ACC112 (cell line): ENCODE results near the gene LILRA2.

Experiments used
- H2AFZ ChIP-seq: fragments of 200-600 bp; sonication (generic); one replicate; pipeline ENCODE4 v1.6.0; 2017; ENCODE audit warnings: antibody characterized with exemption, low read length; ENCODE audit not compliant: unreplicated experiment
- H3K27ac ChIP-seq: fragments of 200-600 bp; sonication (generic); 2 replicates; pipeline ENCODE4 v1.5.1; 2014; ENCODE audit warnings: low read depth, mild to moderate bottlenecking, antibody characterized with exemption, low read length, moderate library complexity
- H3K27me3 ChIP-seq: fragments of 200-600 bp; sonication (generic); 2 replicates; pipeline ENCODE4 v1.6.1; 2014; ENCODE audit warnings: mild to moderate bottlenecking, antibody characterized with exemption, low read length, moderate library complexity, mixed read lengths; ENCODE audit not compliant: insufficient read depth
- H3K36me3 ChIP-seq: fragments of 200-600 bp; sonication (generic); 2 replicates; pipeline ENCODE4 v1.6.1; 2016; ENCODE audit warnings: mild to moderate bottlenecking, antibody characterized with exemption, low read length, moderate library complexity, mixed read lengths; ENCODE audit not compliant: insufficient read depth
- H3K4me1 ChIP-seq: fragments of 200-600 bp; sonication (generic); one replicate; pipeline ENCODE4 v1.6.1; 2016; ENCODE audit warnings: low read length, mixed read lengths; ENCODE audit not compliant: insufficient read depth, unreplicated experiment, control insufficient read depth
- H3K4me3 ChIP-seq: fragments of 200-600 bp; sonication (generic); 2 replicates; pipeline ENCODE4 v1.5.1; 2014; ENCODE audit warnings: mild to moderate bottlenecking, low read depth, low read length
- H3K79me2 ChIP-seq: fragments of 200-600 bp; sonication (generic); one replicate; pipeline ENCODE4 v1.6.0; 2016; ENCODE audit warnings: low read length; ENCODE audit not compliant: control insufficient read depth, unreplicated experiment, insufficient read depth

LILRA2 gene

GRCh38 chr19:54573330-54573872 is at the start of gene LILRA2:
Gene LILRA2 (plus strand): TSS chr19:54573790. CDS start chr19:54573879, 89 bp downstream.
- H3K27ac ChIP-seq: no peak within 1 kb of the TSS
- H3K4me1 ChIP-seq: no peaks in the 10 kb centered on the region
- no peaks in the 10 kb centered on the region for H3K36me3 ChIP-seq
- no peak within 1 kb of the TSS for H3K4me3 ChIP-seq
- no peaks in the 10 kb centered on the region for H3K79me2 ChIP-seq
- H3K27me3 ChIP-seq: no peaks in the 10 kb centered on the region
- H2AFZ ChIP-seq: no peak within 1 kb of the TSS

DNA sequence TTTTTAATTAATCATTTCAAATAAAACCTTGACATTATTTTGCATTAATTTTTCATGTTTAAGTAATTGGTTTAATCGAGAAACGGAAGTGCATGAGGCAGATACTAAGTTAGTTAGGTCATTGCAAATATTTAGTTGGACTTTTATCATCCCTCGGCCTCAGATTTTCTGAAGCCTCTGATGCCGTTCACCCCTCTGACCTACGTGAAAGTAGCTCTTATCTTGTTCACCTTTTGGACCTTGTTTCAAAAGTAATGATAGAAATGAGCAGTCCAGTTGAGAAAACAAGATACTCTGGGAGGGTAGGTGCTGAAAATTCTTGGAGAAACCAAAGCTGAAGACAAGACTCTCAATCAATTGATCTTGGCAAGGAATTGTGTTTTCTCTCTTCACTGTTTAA is 48.0 kb upstream of the LILRA2 start:
- no peaks in the 10 kb centered on the region for H3K4me1 ChIP-seq
- no peaks in the 10 kb centered on the region for H3K36me3 ChIP-seq
- H3K27ac ChIP-seq: no peak overlapping the region
- H3K27me3 ChIP-seq: no peaks in the 10 kb centered on the region
- no peak overlapping the region for H2AFZ ChIP-seq
- no peak overlapping the region for H3K4me3 ChIP-seq
- no peaks in the 10 kb centered on the region for H3K79me2 ChIP-seq

GRCh38 chr19:54526972-54527371 is 46.6 kb upstream of the LILRA2 start:
- Histone ChIP-seq H3K27me3 (no peaks in the 10 kb centered on the region), H3K36me3 (no peaks in the 10 kb centered on the region), H3K4me1 (no peaks in the 10 kb centered on the region), H3K27ac (no peak overlapping the region), H3K4me3 (no peak overlapping the region), H3K79me2 (no peaks in the 10 kb centered on the region), H2AFZ (no peak overlapping the region)

- no peaks in the 10 kb centered on the region for H3K36me3 ChIP-seq
- H2AFZ ChIP-seq: no peak overlapping the region
- no peaks in the 10 kb centered on the region for H3K4me1 ChIP-seq
- no peak overlapping the region for H3K4me3 ChIP-seq
- H3K27me3 ChIP-seq: no peaks in the 10 kb centered on the region
- no peaks in the 10 kb centered on the region for H3K79me2 ChIP-seq
- no peak overlapping the region for H3K27ac ChIP-seq
Observed at GRCh38 chr19:54530866-54531265, 42.7 kb upstream of the LILRA2 start.

- Histone ChIP-seq H3K79me2 (no peaks in the 10 kb centered on the region), H3K27me3 (no peaks in the 10 kb centered on the region), H2AFZ (no peak overlapping the region), H3K36me3 (no peaks in the 10 kb centered on the region), H3K27ac (no peak overlapping the region), H3K4me3 (no peak overlapping the region), H3K4me1 (no peaks in the 10 kb centered on the region)
Observed at GRCh38 chr19:54532528-54532927, 41.1 kb upstream of the LILRA2 start.

GRCh38 chr19:54533476-54533875 is 40.1 kb upstream of the LILRA2 start:
- Histone ChIP-seq H3K36me3 (no peaks in the 10 kb centered on the region), H3K27ac (no peak overlapping the region), H3K27me3 (no peaks in the 10 kb centered on the region), H3K4me3 (no peak overlapping the region), H3K4me1 (no peaks in the 10 kb centered on the region), H2AFZ (no peak overlapping the region), H3K79me2 (no peaks in the 10 kb centered on the region)

- Histone ChIP-seq H3K4me1 (no peaks in the 10 kb centered on the region), H2AFZ (no peak overlapping the region), H3K36me3 (no peaks in the 10 kb centered on the region), H3K27ac (no peak overlapping the region), H3K27me3 (no peaks in the 10 kb centered on the region), H3K79me2 (no peaks in the 10 kb centered on the region), H3K4me3 (no peak overlapping the region)
Observed at GRCh38 chr19:54534156-54534555, 39.4 kb upstream of the LILRA2 start.

- Histone ChIP-seq H3K4me1 (no peaks in the 10 kb centered on the region), H3K27me3 (no peaks in the 10 kb centered on the region)
Observed at GRCh38 chr19:54535601-54536000, 38.0 kb upstream of the LILRA2 start.

DNA sequence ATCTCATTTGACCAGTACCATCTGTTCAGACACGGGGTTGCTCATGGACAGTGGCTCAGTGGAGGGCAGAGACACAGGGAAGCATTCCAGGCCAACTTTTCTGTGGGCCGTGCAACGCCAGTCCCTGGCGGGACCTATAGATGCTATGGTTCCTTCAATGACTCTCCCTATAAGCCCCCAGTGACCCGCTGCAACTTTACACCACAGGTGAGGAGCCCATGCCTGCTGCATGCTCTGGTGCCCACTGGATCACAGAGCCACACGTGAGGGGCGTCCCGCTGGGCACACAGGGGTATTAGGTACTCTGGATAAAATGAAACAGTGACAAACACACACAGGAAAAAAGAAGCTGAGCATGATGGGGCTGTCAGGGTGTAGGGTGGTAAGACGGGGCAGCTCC is 36.6 kb upstream of the LILRA2 start:
- Histone ChIP-seq H3K79me2 (no peaks in the 10 kb centered on the region), H3K27ac (no peak overlapping the region), H3K27me3 (no peaks in the 10 kb centered on the region), H2AFZ (no peak overlapping the region), H3K4me3 (no peak overlapping the region), H3K36me3 (no peaks in the 10 kb centered on the region), H3K4me1 (no peaks in the 10 kb centered on the region)

More at GRCh38 chr19:54535601-54536000, 38.0 kb upstream of the LILRA2 start:
- Histone ChIP-seq H2AFZ (no peak overlapping the region), H3K27ac (no peak overlapping the region), H3K36me3 (no peaks in the 10 kb centered on the region), H3K4me3 (no peak overlapping the region), H3K79me2 (no peaks in the 10 kb centered on the region)

- Histone ChIP-seq H3K4me1 (no peaks in the 10 kb centered on the region), H2AFZ (no peak overlapping the region), H3K36me3 (no peaks in the 10 kb centered on the region), H3K79me2 (no peaks in the 10 kb centered on the region), H3K27ac (no peak overlapping the region), H3K4me3 (no peak overlapping the region), H3K27me3 (no peaks in the 10 kb centered on the region)
Observed at GRCh38 chr19:54541712-54542111, 31.9 kb upstream of the LILRA2 start.

GRCh38 chr19:54548806-54549205 is 24.8 kb upstream of the LILRA2 start:
- no peaks in the 10 kb centered on the region for H3K4me1 ChIP-seq
- no peaks in the 10 kb centered on the region for H3K36me3 ChIP-seq
- no peaks in the 10 kb centered on the region for H3K79me2 ChIP-seq
- H3K27ac ChIP-seq: no peak overlapping the region
- no peak overlapping the region for H3K4me3 ChIP-seq
- H3K27me3 ChIP-seq: no peaks in the 10 kb centered on the region
- no peak overlapping the region for H2AFZ ChIP-seq
